ENCODE results near the gene CRB1. TPM values are rescaled to one million over a fixed set of nuclear protein-coding genes. Genes with fewer than 3 reads are reported as not detected.

The CRB1 gene
- total and polyA plus RNA-seq, 2 of the 8 experiments (the other 6 are each of a cell fraction or from before 2014, with no cell fraction given), result 0.03 TPM; not detected in 1

DNA sequence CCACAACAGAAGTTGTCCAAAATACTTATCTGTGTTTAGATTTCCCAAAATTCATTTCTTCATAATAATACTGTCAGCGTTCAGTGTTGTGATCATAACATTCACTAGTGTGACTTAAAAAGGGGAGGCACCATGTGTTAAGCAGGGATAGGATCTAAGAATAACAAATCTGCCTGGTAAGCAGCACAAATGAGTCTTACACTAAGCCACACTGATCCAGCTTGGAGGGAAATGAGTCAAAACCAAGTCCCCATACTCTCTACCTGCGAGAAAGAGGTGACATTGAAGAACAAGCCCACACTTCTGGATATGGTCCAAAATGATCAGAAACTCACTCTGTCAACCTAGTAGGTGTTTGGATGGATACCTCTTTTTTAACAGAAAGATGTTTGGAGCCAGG, 145.5 kb downstream of the CRB1 start:
- Histone ChIP-seq H2BK20ac (ENCODE audit: low read length) (no peak overlapping the region), H3K9me3 (ENCODE audit: insufficient read depth in 2 of 2, low read depth in 1 of 2, low read length in 1 of 2) (no peaks in the 10 kb centered on the region), H3K9ac (replicated peaks in 1 of 4; ENCODE audit: extremely low read depth in 1 of 4, low read depth in 3 of 4, low read length in 3 of 4) (no peak overlapping the region), H3K4ac (replicated peaks; ENCODE audit: insufficient read length, low read depth, low read length) (no peak overlapping the region), H4K5ac (ENCODE audit: insufficient read length, low read depth, low read length) (no peak overlapping the region), H3K4me3 (ENCODE audit: extremely low read depth in 1 of 4, insufficient read depth in 2 of 4, low read depth in 3 of 4, low read length in 4 of 4) (no peak overlapping the region), H3K4me2 (ENCODE audit: insufficient read depth in 1 of 2, low read depth in 2 of 2, low read length in 2 of 2) (no peak overlapping the region), H4K20me1 (replicated peaks in 1 of 2; ENCODE audit: control insufficient read depth in 1 of 2, insufficient read depth in 2 of 2, low read length in 2 of 2) (no peaks in the 10 kb centered on the region), H3K79me2 (ENCODE audit: control insufficient read depth in 1 of 2, insufficient read depth in 2 of 2, low read length in 2 of 2) (no peaks in the 10 kb centered on the region), H2BK5ac (ENCODE audit: low read depth, low read length) (no peak overlapping the region), H2BK12ac (ENCODE audit: low read depth, low read length) (no peak overlapping the region), H3K27ac (ENCODE audit: low read depth, low read length) (no peak overlapping the region), H3K56ac (replicated peaks; ENCODE audit: insufficient read length, low read depth, low read length) (no peak overlapping the region), H3K18ac (ENCODE audit: extremely low read depth, low read length) (no peak overlapping the region), H3K27me3 (replicated peaks in 1 of 4; ENCODE audit: control insufficient read depth in 3 of 4, extremely low read depth in 1 of 4, insufficient read depth in 3 of 4, low read length in 3 of 4) (no peaks in the 10 kb centered on the region), H2BK15ac (ENCODE audit: low read length) (no peak overlapping the region), H2AK5ac (ENCODE audit: low read depth, low read length) (no peak overlapping the region), H3K4me1 (replicated peaks in 1 of 4; ENCODE audit: control insufficient read depth in 3 of 4, insufficient read depth in 4 of 4, low read length in 3 of 4) (no peaks in the 10 kb centered on the region), H2AFZ (ENCODE audit: low read length) (0 out of 2 replicates have a peak overlapping the region, but pooled peaks have one; percentile 9), H4K91ac (replicated peaks; ENCODE audit: insufficient read length, low read length) (no peak overlapping the region), H2BK120ac (replicated peaks; ENCODE audit: low read depth, low read length) (no peak overlapping the region), H3K14ac (ENCODE audit: insufficient read length) (no peak overlapping the region), H3K23me2 (ENCODE audit: low read depth, low read length) (no peaks in the 10 kb centered on the region), H3K36me3 (ENCODE audit: control insufficient read depth in 2 of 4, insufficient read depth in 4 of 4, low read length in 3 of 4) (no peaks in the 10 kb centered on the region), H4K8ac (ENCODE audit: extremely low read depth, insufficient read depth, low read length) (no peak overlapping the region), H3K79me1 (ENCODE audit: low read depth, low read length) (no peaks in the 10 kb centered on the region), H3K23ac (ENCODE audit: insufficient read length) (peak overlapping the region; percentile 85)
- ChIA-PET POLR2A (ENCODE audit: partially characterized antibody) (no interaction called here), CTCF (ENCODE audit: partially characterized antibody) (no interaction called here)
- FAIRE-seq (no peak), DNase-seq (ENCODE audit: low read depth in 1 of 2, low spot score in 2 of 2) (no peak)
- WGBS, 2 experiments (ENCODE audit: extremely low coverage in 1 of 2, insufficient coverage in 1 of 2, insufficient read length in 1 of 2, insufficient replicate concordance in 2 of 2, low coverage in 1 of 2, low lambda C conversion rate in 2 of 2, missing lambda C conversion rate in 1 of 2), result 95% methylated on average over 2 of the region's 2 CpGs; no CpG with 5 or more reads in 1 of the 2 experiments
- TF ChIP-seq, protein P1, sequence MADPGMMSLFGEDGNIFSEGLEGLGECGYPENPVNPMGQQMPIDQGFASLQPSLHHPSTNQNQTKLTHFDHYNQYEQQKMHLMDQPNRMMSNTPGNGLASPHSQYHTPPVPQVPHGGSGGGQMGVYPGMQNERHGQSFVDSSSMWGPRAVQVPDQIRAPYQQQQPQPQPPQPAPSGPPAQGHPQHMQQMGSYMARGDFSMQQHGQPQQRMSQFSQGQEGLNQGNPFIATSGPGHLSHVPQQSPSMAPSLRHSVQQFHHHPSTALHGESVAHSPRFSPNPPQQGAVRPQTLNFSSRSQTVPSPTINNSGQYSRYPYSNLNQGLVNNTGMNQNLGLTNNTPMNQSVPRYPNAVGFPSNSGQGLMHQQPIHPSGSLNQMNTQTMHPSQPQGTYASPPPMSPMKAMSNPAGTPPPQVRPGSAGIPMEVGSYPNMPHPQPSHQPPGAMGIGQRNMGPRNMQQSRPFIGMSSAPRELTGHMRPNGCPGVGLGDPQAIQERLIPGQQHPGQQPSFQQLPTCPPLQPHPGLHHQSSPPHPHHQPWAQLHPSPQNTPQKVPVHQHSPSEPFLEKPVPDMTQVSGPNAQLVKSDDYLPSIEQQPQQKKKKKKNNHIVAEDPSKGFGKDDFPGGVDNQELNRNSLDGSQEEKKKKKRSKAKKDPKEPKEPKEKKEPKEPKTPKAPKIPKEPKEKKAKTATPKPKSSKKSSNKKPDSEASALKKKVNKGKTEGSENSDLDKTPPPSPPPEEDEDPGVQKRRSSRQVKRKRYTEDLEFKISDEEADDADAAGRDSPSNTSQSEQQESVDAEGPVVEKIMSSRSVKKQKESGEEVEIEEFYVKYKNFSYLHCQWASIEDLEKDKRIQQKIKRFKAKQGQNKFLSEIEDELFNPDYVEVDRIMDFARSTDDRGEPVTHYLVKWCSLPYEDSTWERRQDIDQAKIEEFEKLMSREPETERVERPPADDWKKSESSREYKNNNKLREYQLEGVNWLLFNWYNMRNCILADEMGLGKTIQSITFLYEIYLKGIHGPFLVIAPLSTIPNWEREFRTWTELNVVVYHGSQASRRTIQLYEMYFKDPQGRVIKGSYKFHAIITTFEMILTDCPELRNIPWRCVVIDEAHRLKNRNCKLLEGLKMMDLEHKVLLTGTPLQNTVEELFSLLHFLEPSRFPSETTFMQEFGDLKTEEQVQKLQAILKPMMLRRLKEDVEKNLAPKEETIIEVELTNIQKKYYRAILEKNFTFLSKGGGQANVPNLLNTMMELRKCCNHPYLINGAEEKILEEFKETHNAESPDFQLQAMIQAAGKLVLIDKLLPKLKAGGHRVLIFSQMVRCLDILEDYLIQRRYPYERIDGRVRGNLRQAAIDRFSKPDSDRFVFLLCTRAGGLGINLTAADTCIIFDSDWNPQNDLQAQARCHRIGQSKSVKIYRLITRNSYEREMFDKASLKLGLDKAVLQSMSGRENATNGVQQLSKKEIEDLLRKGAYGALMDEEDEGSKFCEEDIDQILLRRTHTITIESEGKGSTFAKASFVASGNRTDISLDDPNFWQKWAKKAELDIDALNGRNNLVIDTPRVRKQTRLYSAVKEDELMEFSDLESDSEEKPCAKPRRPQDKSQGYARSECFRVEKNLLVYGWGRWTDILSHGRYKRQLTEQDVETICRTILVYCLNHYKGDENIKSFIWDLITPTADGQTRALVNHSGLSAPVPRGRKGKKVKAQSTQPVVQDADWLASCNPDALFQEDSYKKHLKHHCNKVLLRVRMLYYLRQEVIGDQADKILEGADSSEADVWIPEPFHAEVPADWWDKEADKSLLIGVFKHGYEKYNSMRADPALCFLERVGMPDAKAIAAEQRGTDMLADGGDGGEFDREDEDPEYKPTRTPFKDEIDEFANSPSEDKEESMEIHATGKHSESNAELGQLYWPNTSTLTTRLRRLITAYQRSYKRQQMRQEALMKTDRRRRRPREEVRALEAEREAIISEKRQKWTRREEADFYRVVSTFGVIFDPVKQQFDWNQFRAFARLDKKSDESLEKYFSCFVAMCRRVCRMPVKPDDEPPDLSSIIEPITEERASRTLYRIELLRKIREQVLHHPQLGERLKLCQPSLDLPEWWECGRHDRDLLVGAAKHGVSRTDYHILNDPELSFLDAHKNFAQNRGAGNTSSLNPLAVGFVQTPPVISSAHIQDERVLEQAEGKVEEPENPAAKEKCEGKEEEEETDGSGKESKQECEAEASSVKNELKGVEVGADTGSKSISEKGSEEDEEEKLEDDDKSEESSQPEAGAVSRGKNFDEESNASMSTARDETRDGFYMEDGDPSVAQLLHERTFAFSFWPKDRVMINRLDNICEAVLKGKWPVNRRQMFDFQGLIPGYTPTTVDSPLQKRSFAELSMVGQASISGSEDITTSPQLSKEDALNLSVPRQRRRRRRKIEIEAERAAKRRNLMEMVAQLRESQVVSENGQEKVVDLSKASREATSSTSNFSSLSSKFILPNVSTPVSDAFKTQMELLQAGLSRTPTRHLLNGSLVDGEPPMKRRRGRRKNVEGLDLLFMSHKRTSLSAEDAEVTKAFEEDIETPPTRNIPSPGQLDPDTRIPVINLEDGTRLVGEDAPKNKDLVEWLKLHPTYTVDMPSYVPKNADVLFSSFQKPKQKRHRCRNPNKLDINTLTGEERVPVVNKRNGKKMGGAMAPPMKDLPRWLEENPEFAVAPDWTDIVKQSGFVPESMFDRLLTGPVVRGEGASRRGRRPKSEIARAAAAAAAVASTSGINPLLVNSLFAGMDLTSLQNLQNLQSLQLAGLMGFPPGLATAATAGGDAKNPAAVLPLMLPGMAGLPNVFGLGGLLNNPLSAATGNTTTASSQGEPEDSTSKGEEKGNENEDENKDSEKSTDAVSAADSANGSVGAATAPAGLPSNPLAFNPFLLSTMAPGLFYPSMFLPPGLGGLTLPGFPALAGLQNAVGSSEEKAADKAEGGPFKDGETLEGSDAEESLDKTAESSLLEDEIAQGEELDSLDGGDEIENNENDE (IDR thresholded peaks at IDR 0.05; ENCODE audit: insufficient replicate concordance, low read length), result no peak
